22Rv1 (cell line): ENCODE data around the gene TADA2A.

Experiments used
- ZFX ChIP-seq: fragments of 450-650 bp; IDR thresholded peaks from 2 replicates; pipeline ENCODE4 v1.6.1; 2017; ENCODE audit warnings: antibody characterized with exemption, borderline replicate concordance
- TF ChIP-seq, protein P1 (sequence below): fragments of 450-650 bp; IDR thresholded peaks from 2 replicates; pipeline ENCODE4 v1.5.1; 2017; ENCODE audit warnings: mild to moderate bottlenecking

DNA sequence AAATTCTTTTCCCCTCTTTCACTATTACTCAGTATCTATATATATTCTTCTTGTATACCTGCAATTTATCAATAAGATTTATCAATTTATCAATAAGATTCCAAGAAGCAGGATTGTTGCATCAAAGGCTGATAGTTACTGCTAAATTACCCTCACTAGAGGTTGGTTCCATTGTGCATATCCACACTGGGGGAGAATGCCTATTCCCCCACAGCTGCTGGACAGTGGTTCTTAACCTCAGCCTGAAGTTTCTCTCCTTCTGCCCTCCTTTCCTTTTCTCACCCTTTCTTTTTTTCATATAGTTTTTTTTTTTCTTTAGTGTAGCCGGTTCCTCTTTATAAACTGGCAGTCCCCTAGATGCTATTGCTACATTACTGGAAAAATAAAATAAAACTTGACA, 24.6 kb upstream of the TADA2A start:
- TF ChIP-seq, protein P1, sequence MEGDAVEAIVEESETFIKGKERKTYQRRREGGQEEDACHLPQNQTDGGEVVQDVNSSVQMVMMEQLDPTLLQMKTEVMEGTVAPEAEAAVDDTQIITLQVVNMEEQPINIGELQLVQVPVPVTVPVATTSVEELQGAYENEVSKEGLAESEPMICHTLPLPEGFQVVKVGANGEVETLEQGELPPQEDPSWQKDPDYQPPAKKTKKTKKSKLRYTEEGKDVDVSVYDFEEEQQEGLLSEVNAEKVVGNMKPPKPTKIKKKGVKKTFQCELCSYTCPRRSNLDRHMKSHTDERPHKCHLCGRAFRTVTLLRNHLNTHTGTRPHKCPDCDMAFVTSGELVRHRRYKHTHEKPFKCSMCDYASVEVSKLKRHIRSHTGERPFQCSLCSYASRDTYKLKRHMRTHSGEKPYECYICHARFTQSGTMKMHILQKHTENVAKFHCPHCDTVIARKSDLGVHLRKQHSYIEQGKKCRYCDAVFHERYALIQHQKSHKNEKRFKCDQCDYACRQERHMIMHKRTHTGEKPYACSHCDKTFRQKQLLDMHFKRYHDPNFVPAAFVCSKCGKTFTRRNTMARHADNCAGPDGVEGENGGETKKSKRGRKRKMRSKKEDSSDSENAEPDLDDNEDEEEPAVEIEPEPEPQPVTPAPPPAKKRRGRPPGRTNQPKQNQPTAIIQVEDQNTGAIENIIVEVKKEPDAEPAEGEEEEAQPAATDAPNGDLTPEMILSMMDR, result no peak
- TF ChIP-seq ZFX, result no peak
